ENCODE data around the gene SLC35F1.

Gene SLC35F1

DNA sequence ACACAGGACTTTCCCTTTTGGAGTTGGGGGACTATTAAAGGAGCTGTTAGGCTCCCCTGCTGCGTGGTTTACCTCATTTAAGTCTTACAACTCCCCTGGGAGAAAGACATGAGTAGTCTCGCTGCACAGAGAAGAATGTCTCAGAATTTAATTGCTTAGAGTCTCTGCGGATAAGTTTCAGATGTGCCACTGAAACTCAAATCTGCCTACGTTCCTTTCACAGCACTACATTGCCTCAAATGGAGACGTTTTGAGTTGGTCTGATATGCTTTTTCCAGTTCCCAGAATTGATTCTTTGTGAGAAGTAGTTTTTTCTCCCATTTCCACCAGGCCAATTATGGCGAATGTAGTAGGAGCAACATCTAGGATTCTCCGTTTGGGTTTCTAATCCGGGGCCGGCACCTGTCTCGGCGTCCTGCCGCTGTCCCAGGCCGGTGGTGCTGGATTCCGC is 532 bp upstream of the SLC35F1 start:
- H3K27ac ChIP-seq: no peak overlapping the region
- TF ChIP-seq ZFX (IDR thresholded peaks at IDR 0.05) (no peak), CTCF (conservative IDR thresholded peaks at IDR 0.05) (no peak)

DNA sequence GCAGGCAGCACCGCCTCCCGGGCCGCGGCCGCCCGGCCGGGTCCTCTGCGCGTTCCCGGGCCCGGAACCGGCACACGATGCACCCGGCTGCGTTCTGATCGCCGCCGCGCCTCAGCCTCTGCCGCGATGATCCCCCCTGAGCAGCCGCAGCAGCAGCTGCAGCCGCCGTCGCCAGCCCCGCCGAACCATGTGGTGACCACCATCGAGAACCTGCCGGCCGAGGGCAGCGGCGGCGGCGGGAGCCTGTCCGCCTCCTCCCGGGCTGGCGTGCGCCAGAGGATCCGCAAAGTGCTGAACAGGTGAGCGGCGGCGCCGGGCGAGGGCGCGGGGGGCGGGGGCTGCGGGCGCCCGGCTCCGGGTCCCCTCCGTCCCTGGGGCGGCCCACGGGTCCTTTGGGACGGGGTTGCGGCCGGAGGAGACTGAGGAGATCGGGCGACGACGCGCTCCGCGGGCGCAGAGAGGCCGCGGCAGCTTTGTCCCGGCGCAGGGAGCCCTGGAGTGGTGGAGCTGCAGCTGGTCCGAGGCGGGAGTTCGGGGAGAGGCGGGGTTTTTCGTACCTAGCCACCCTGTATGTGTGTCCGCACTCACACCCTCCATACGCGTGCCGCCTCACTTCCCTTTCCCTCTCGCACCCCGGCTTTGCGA is 659 bp downstream of the SLC35F1 start:
- TF ChIP-seq CTCF (conservative IDR thresholded peaks at IDR 0.05) (no peak), ZFX (IDR thresholded peaks at IDR 0.05) (no peak)
- H3K27ac ChIP-seq: no peak overlapping the region

DNA sequence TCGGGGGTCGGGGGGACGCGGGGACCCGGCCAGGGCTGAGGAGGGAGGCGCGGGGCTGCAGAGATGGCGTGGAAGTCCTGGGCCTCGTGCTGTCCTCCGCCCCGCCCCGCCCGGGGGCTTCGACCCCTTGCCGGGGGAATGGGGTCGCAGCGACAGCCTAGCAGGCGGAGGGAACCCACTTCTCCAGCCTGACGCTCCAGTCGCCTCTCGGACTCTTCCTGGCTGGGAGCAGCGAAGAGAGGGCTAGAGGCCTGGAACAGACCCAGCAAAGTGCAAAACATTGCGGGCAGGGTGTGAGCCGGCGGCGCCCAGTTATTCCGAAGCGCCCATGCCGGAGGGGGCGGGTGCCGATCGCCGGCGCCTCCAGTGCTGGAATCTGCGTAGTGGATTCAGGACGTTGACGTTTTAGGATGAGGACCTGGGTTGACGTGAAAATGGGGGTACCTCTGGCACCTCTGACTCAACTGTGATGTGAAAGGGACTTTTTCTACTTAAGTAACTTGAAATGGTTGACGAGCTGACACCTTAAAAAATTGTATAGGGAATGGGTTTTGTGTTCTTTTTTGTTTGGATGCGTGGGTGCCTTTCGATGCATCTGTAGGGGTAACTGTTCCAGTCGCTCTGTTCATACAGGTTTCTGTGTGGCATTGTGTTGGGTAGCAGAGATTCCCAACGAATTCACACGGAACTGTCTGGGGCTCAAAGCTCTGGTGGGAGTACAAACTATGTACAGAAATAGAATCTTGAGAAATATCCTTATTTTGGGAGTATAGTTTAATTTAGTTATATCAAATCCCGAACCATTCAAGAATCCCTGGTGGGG is 1.4 kb downstream of the SLC35F1 start:
- no peak for TF ChIP-seq CTCF (conservative IDR thresholded peaks at IDR 0.05)

DNA sequence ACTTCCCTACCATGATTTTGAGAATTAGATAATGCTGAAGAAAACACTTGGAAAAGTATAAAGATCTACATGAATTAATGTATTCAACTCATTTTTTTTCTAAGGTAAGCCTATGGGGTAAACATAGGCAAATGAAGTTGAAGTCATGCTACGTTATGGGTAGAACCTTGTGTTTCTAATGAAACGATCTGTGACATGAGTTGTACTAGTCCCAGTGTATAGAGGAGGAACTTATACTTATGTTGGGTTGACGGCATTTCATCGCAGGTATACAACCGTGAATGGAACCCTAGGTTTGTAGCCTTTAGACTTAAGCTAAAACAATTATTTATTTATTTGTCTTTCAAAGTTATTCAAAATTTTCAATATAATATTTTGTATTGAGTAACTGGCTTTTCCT is 2.6 kb downstream of the SLC35F1 start:
- TF ChIP-seq ZFX (IDR thresholded peaks at IDR 0.05) (no peak), CTCF (conservative IDR thresholded peaks at IDR 0.05) (no peak)
- H3K27ac ChIP-seq: no peak overlapping the region

More for the DNA sequence above, 1.4 kb downstream of the SLC35F1 start:
- H3K27ac ChIP-seq: no peak overlapping the region

DNA sequence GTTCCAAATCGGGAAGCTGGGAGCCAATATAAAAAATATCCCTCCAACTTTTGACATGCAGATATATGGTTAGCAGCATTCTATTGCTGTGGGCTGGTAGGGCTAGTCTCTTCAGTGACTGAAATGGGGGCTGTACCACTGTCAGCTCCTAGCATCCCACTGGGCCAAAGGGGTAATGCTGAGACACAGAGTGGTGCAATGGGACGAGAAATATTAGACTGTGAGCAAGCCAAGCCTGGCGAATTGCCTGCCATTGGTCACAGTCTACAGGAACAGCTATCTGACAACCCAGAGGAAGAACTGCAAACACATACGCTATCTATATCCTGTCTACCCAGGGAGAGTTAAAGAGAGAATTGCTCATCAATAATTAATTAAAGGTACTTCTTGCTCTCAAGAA is 3.5 kb downstream of the SLC35F1 start:
- TF ChIP-seq ZFX (IDR thresholded peaks at IDR 0.05) (no peak), CTCF (conservative IDR thresholded peaks at IDR 0.05) (no peak)

GRCh38 chr6:117911150-117911549 is 4.1 kb downstream of the SLC35F1 start:
- H3K27ac ChIP-seq: no peak overlapping the region
- TF ChIP-seq ZFX (IDR thresholded peaks at IDR 0.05) (no peak), CTCF (conservative IDR thresholded peaks at IDR 0.05) (no peak)

More for the DNA sequence above, 3.5 kb downstream of the SLC35F1 start:
- no peak overlapping the region for H3K27ac ChIP-seq

- no peak for TF ChIP-seq ZFX (IDR thresholded peaks at IDR 0.05)
- no peak for TF ChIP-seq CTCF (conservative IDR thresholded peaks at IDR 0.05)
- H3K27ac ChIP-seq: no peak overlapping the region
Measured at GRCh38 chr6:117911660-117912059, 4.6 kb downstream of the SLC35F1 start.
